WTC11 (cell line): ENCODE results near the gene FNIP2. TPM values are rescaled to one million over a fixed set of nuclear protein-coding genes. Genes with fewer than 3 reads are reported as not detected.
"Not testable (repeated sequence)": the region's sequence is repeated elsewhere in the genome, so short reads cannot be mapped to it uniquely, and the experiment has no call there.

Experiments used
- ATAC-seq: fragments of 200-7000 bp; cut with Tn5 transposase; 2 replicates; pipeline ENCODE4 v1.10.0; 2021; ENCODE audit warnings: mild to moderate bottlenecking, moderate library complexity
- CTCF ChIA-PET: fragments of 300-600 bp; sonication (Branson Sonifier 250); formaldehyde crosslinking; loops from one replicate; lab custom pipeline; 2021; ENCODE audit warnings: antibody characterized with exemption; lab: Charles Lee
- POLR2A ChIA-PET: fragments of 350-600 bp; sonication (Branson Sonifier 250); formaldehyde crosslinking; loops from one replicate; lab custom pipeline; 2021; ENCODE audit warnings: antibody characterized with exemption; lab: Charles Lee
- DNase-seq: peaks from one replicate; pipeline ENCODE4 v3.0.0; 2021; ENCODE audit warnings: low spot score
- H3K27ac Mint-ChIP-seq: 2 replicates; pipeline ENCODE4 v1.8.0; 2021; ENCODE audit warnings: mixed read lengths
- H3K27me3 Mint-ChIP-seq: 2 replicates; pipeline ENCODE4 v1.8.0; 2021; ENCODE audit warnings: low read depth, mild to moderate bottlenecking, moderate library complexity, mixed read lengths
- H3K36me3 Mint-ChIP-seq: 2 replicates; pipeline ENCODE4 v1.8.0; 2021; ENCODE audit warnings: mixed read lengths
- H3K4me1 Mint-ChIP-seq: 2 replicates; pipeline ENCODE4 v1.8.0; 2022; ENCODE audit warnings: mixed read lengths
- H3K4me3 Mint-ChIP-seq: 2 replicates; pipeline ENCODE4 v1.8.0; 2021; ENCODE audit warnings: mild to moderate bottlenecking, moderate library complexity, mixed read lengths
- H3K9me3 Mint-ChIP-seq: 2 replicates; pipeline ENCODE4 v1.8.0; 2021; ENCODE audit warnings: mixed read lengths
- ARID4B ChIP-seq: sonication (generic); formaldehyde crosslinking; IDR thresholded peaks from 2 replicates; pipeline ENCODE4 v1.8.0; 2023; ENCODE audit warnings: missing genetic modification reagents, mild to moderate bottlenecking, borderline replicate concordance
- ATF1 ChIP-seq: sonication (generic); formaldehyde crosslinking; IDR thresholded peaks from 2 replicates; pipeline ENCODE4 v1.8.1; 2023; ENCODE audit warnings: mild to moderate bottlenecking, moderate library complexity, missing genetic modification reagents
- E2F4 ChIP-seq: sonication (generic); formaldehyde crosslinking; IDR thresholded peaks from 2 replicates; pipeline ENCODE4 v1.8.1; 2022; ENCODE audit warnings: low read depth, mild to moderate bottlenecking, moderate library complexity, missing genetic modification reagents, borderline replicate concordance
- FOXP4 ChIP-seq: sonication (generic); formaldehyde crosslinking; IDR thresholded peaks from 2 replicates; pipeline ENCODE4 v1.8.0; 2022; ENCODE audit warnings: mild to moderate bottlenecking, missing genetic modification reagents
- GTF2I ChIP-seq: fragments of 250-450 bp; sonication (Bioruptor Pico); conservative IDR thresholded peaks from 2 replicates; pipeline ENCODE4 v1.4.0; 2021; ENCODE audit warnings: mild to moderate bottlenecking
- KAT7 ChIP-seq: sonication (generic); formaldehyde crosslinking; IDR thresholded peaks from 2 replicates; pipeline ENCODE4 v1.8.1; 2023; ENCODE audit warnings: missing genetic modification reagents, mild to moderate bottlenecking, borderline replicate concordance
- NR3C1 ChIP-seq: sonication (generic); formaldehyde crosslinking; conservative IDR thresholded peaks from 2 replicates; pipeline ENCODE4 v1.8.1; 2023; ENCODE audit warnings: low read depth, mild to moderate bottlenecking, missing genetic modification reagents
- OVOL2 ChIP-seq: fragments of 250-450 bp; sonication (Bioruptor Pico); IDR thresholded peaks from 2 replicates; pipeline ENCODE4 v1.9.0; 2021; ENCODE audit warnings: mild to moderate bottlenecking, borderline replicate concordance
- PRDM15 ChIP-seq: sonication (generic); formaldehyde crosslinking; IDR thresholded peaks from 2 replicates; pipeline ENCODE4 v1.8.0; 2022; ENCODE audit warnings: missing genetic modification reagents
- ZNF281 ChIP-seq: sonication (generic); formaldehyde crosslinking; IDR thresholded peaks from 2 replicates; pipeline ENCODE4 v1.8.0; 2023; ENCODE audit warnings: mild to moderate bottlenecking, missing genetic modification reagents
- ZNF396 ChIP-seq: fragments of 250-450 bp; sonication (Bioruptor Pico); IDR thresholded peaks from 2 replicates; pipeline ENCODE4 v1.8.0; 2021; ENCODE audit warnings: mild to moderate bottlenecking, moderate library complexity, borderline replicate concordance
- total RNA-seq: library from RNA; stranded (reverse); gene quantifications from 3 replicates; pipeline ENCODE4 v1.2.3, GENCODE V29; 2021

FNIP2 gene
- total RNA-seq, 1 experiment from 2014 or later = 8.6 TPM

GRCh38 chr4:158754385-158755180 lies 14.2 kb upstream of the FNIP2 start (continued):
- TF ChIP-seq FOXP4 (CRISPR knock-in tag) (no peak), ZNF281 (CRISPR knock-in tag) (no peak)

GRCh38 chr4:158755819-158756218 lies 13.0 kb upstream of the FNIP2 start:
- POLR2A ChIA-PET, H3K4me3 Mint-ChIP-seq, H3K27me3 Mint-ChIP-seq, DNase-seq, H3K4me1 Mint-ChIP-seq, ATAC-seq, H3K27ac Mint-ChIP-seq: not testable (repeated sequence)
- peaks cover 26% of the 10 kb centered on the region for H3K9me3 Mint-ChIP-seq
- H3K36me3 Mint-ChIP-seq = peaks cover 23% of the 10 kb centered on the region
- CTCF ChIA-PET = interaction anchor here (0.7 kb wide), 1 partner anchor 263 kb away, joined by 4 read pairs; no protein-coding TSS in a partner anchor

GRCh38 chr4:158756588-158756987 lies 12.2 kb upstream of the FNIP2 start:
- TF ChIP-seq ZNF396 = no peak
- no peak for TF ChIP-seq E2F4 (CRISPR knock-in tag)
- no peak for TF ChIP-seq OVOL2 (CRISPR knock-in tag)
- no peak for TF ChIP-seq NR3C1 (CRISPR knock-in tag)
- no peak for ATAC-seq
- DNase-seq = no peak
- peaks cover 23% of the 10 kb centered on the region for H3K36me3 Mint-ChIP-seq
- ChIA-PET POLR2A (no interaction called here), CTCF (no interaction called here)
- H3K4me3 Mint-ChIP-seq = no peak overlapping the region
- H3K27me3 Mint-ChIP-seq = peaks cover 3% of the 10 kb centered on the region; the same call in 1 of the 2 replicates
- H3K9me3 Mint-ChIP-seq = peaks cover 26% of the 10 kb centered on the region
- H3K27ac Mint-ChIP-seq = no peak overlapping the region
- no peaks in the 10 kb centered on the region for H3K4me1 Mint-ChIP-seq

- H3K9me3 Mint-ChIP-seq = peaks cover 26% of the 10 kb centered on the region
- peaks cover 3% of the 10 kb centered on the region; the same call in 1 of the 2 replicates for H3K27me3 Mint-ChIP-seq
- no peak overlapping the region for H3K4me3 Mint-ChIP-seq
- no peak for DNase-seq
- H3K27ac Mint-ChIP-seq = no peak overlapping the region
- no peaks in the 10 kb centered on the region for H3K4me1 Mint-ChIP-seq
- CTCF ChIA-PET = no interaction called here
- POLR2A ChIA-PET = no interaction called here
- no peak for ATAC-seq
- TF ChIP-seq KAT7 = no peak
- no peak for TF ChIP-seq PRDM15
- no peak for TF ChIP-seq GTF2I (CRISPR knock-in tag)
- no peak for TF ChIP-seq ATF1
- no peak for TF ChIP-seq ARID4B (CRISPR knock-in tag)
- peaks cover 23% of the 10 kb centered on the region for H3K36me3 Mint-ChIP-seq
Observed at GRCh38 chr4:158758142-158758541, 10.7 kb upstream of the FNIP2 start.
